Right lobe of liver (tissue), 6 donors: ENCODE results near the gene BPIFB6. TPM values are rescaled to one million over a fixed set of nuclear protein-coding genes. Genes with fewer than 3 reads are reported as not detected.

Experiments used
- ATAC-seq, 4 donors: fragments of 200-7000 bp; cut with Tn5 transposase; one replicate each; pipeline ENCODE4 v1.9.1; 2020; ENCODE audit warnings: mild to moderate bottlenecking in 4 of 4, moderate library complexity in 4 of 4
- DNase-seq, 3 donors: peaks; one replicate each; pipeline ENCODE4 v3.0.0-alpha.2; 2020
- H3K27ac ChIP-seq, 3 donors: fragments of 200-600 bp; one replicate each; pipeline ENCODE4 v1.8.0; 2022
- H3K27me3 ChIP-seq, 2 donors: fragments of 200-600 bp; one replicate each; pipeline ENCODE4 v1.8.0; 2022
- H3K36me3 ChIP-seq, 4 donors: fragments of 200-600 bp; sonication (generic) in 1 of 4; one replicate each; pipeline versions ENCODE4 v1.5.1 to v1.8.0; 2017 to 2022; ENCODE audit warnings: control low read depth in 1 of 4
- H3K4me1 ChIP-seq, 4 donors: fragments of 200-600 bp; sonication (generic) in 1 of 4; one replicate each; pipeline versions ENCODE4 v1.5.1 to v1.8.0; 2017 to 2022; ENCODE audit warnings: control low read depth in 1 of 4
- H3K4me3 ChIP-seq, 3 donors: fragments of 200-600 bp; one replicate each; pipeline ENCODE4 v1.8.0; 2022
- H3K9me3 ChIP-seq, 4 donors: fragments of 200-600 bp; sonication (generic) in 1 of 4; one replicate each; pipeline versions ENCODE4 v1.5.1 to v1.8.0; 2017 to 2022; ENCODE audit warnings: control low read depth in 1 of 4
- POLR2A ChIP-seq: fragments of 450-650 bp; IDR thresholded peaks from one replicate; pipeline ENCODE4 v1.6.1; 2017; ENCODE audit warnings: antibody characterized with exemption, mild to moderate bottlenecking
- WGBS: methylation state at CpG from one replicate; pipeline ENCODE4 v1.1.6; 2018; ENCODE audit warnings: low coverage, low lambda C conversion rate; ENCODE audit not compliant: insufficient coverage; ENCODE audit errors: missing lambda C conversion rate; 5-methylcytosine and 5-hydroxymethylcytosine counted together
- intact Hi-C, 2 donors: fragments of 100-400 bp; cut with DNase I; formaldehyde crosslinking; loops; one replicate each; pipeline versions ENCODE4 v1.11.2 to v1.14.1; 2022
- total RNA-seq, 6 experiments: library from RNA; depleted of rRNA in 2 of 6; stranded (reverse); fragments of >200 nt in 2 of 6; fragmentation: NEBNext Ultra II Directional in 3 of 6; extraction: Animal tissue kit (Norgen Biotek cat#: 25700) in 3 of 6; gene quantifications; one replicate each; pipeline versions ENCODE4 v1.1.0 to v1.2.4, GENCODE V29; 2016 to 2023
- TF ChIP-seq, protein P1 (sequence below), 4 donors: fragments of 200-600 bp in 3 of 4; fragments of 450-650 bp in 1 of 4; IDR thresholded peaks; one replicate each; pipeline versions ENCODE4 v1.5.1 to v1.8.0; 2016 to 2022; ENCODE audit warnings: antibody characterized with exemption in 4 of 4, mild to moderate bottlenecking in 2 of 4
- donor health status: DM: no; HTN: yes; CAD: no.
- donor health status: DM: no; HTN: no; CAD: no.
- donor health status: DM: no; HTN: no; CAD: no.
- donor health status: DM: no; HTN: yes; CAD: no.
- donor health status: DM: no; HTN: yes; CAD: no.

Gene BPIFB6
- total RNA-seq, 6 experiments from 2014 or later = not detected

DNA sequence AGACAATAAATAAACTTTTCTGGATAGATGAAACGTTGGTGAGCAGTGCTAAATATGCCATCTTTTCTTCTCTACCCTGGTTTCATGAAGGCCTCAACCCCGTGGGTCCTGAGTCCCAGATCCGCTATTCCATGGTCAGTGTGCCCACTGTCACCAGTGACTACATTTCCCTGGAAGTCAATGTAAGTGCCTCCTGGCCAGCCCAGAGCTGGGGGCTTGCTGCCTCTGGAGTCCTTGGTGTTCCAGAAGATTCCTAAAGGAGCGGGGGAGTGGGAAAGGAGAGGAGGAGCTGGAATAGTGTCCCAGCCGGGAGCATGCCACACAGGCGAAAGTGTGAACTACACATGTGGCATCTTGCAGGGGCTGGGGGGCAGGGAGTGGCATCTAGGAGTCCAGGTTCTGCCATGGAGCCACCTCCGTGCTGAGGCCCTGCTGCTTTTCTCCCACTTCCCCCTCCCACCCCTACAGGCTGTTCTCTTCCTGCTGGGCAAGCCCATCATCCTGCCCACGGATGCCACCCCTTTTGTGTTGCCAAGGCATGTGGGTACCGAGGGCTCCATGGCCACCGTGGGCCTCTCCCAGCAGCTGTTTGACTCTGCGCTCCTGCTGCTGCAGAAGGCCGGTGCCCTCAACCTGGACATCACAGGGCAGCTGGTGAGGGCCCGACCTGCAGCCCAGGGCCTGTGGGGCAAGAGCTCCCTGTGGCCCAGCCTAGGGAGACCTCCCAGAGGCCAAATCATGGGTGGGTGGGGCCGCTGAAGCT lies 13.1 kb upstream of the BPIFB6 start:
- DNase-seq (no peak), ATAC-seq (no peak)
- Histone ChIP-seq H3K27ac (no peak overlapping the region), H3K4me3 (no peak overlapping the region), H3K27me3 (no peaks in the 10 kb centered on the region), H3K9me3 (no peaks in the 10 kb centered on the region), H3K36me3 (no peaks in the 10 kb centered on the region), H3K4me1 (no peaks in the 10 kb centered on the region)
- intact Hi-C loops = no loop called here
- TF ChIP-seq, protein P1, sequence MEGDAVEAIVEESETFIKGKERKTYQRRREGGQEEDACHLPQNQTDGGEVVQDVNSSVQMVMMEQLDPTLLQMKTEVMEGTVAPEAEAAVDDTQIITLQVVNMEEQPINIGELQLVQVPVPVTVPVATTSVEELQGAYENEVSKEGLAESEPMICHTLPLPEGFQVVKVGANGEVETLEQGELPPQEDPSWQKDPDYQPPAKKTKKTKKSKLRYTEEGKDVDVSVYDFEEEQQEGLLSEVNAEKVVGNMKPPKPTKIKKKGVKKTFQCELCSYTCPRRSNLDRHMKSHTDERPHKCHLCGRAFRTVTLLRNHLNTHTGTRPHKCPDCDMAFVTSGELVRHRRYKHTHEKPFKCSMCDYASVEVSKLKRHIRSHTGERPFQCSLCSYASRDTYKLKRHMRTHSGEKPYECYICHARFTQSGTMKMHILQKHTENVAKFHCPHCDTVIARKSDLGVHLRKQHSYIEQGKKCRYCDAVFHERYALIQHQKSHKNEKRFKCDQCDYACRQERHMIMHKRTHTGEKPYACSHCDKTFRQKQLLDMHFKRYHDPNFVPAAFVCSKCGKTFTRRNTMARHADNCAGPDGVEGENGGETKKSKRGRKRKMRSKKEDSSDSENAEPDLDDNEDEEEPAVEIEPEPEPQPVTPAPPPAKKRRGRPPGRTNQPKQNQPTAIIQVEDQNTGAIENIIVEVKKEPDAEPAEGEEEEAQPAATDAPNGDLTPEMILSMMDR (IDR thresholded peaks at IDR 0.05) = no peak
- TF ChIP-seq POLR2A = no peak
- 67% methylated on average over 8 of the region's 14 CpGs for WGBS

DNA sequence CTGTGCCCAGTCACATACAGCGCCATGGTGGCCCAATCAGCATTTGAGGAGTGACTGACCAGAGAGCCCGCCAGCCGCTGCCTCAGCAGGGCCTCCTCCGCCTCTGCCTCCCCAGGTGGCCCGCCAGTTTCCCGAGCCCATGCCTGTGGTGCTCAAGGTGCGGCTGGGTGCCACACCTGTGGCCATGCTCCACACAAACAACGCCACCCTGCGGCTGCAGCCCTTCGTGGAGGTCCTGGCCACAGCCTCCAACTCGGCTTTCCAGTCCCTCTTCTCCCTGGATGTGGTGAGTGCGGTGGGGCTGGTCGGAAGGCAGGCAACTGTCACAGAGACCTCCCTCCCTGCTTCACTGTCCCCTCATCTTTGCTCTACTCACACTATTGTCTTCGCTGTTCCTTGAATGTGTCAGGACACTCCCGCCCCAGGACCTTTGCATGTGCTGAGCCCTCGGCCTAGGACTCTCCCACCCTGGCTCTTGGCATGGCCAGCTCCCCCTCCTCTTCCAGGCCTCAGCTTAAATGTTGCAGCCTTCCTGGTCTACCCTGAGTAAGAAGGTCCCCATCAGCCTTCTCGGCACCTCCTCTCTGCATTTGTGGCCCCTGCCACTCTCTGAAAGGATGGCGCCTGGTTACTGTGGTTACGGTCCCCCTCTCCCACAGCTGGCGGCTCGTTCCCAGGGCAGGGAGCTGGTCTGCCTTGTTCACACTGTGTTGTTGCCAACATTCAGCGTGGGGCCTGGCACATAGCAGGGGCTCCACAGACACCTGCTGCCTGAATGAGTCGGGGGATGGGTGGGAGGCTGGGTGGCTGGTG lies 11.8 kb upstream of the BPIFB6 start:
- no peaks in the 10 kb centered on the region for H3K27me3 ChIP-seq
- ATAC-seq = no peak
- no peak overlapping the region for H3K4me3 ChIP-seq
- intact Hi-C loops = no loop called here
- H3K36me3 ChIP-seq = no peaks in the 10 kb centered on the region
- 99% methylated on average over 8 of the region's 23 CpGs for WGBS
- no peaks in the 10 kb centered on the region for H3K9me3 ChIP-seq
- H3K27ac ChIP-seq = no peak overlapping the region
- TF ChIP-seq POLR2A = no peak
- TF ChIP-seq, protein P1 (IDR thresholded peaks at IDR 0.05) = no peak
- H3K4me1 ChIP-seq = no peaks in the 10 kb centered on the region
- no peak for DNase-seq

DNA sequence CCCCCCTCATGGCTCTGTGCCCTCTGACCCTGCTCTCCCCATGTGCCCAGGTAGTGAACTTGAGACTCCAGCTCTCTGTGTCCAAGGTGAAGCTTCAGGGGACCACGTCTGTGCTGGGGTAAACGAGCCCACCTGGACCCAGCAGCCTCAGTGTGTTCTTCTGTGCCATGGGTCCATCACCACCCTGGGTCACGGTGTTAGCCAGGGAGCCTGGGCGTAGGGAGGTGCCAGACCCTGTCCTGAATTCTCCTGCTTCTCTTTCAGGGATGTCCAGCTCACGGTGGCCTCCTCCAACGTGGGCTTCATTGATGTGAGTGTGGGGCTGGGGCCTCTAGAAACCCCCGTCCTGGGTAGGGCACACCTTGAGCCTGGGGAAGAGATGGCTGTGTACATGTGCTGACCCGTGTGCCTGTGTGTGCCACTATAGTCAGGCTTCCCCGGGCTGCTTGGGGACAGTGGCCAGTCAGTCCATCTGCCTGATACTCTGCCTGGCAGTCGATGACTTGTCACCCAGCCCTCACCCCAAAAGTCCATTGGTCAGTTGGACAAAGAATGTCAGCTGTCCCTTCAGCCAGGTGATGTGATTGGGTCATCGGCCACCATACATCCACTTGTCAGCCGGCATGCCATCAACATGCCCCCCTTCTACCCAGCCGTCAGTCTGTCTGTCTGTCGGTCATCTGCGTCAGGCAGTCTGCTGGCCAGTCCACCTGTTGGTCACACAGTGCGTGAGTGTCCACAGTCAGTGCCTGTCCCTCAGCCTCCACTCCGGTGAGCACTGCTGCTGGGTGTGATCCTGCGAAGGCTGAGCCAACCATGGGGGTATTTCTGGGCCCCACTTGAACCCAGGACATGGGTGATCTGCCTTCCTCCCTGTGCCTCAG lies 10.9 kb upstream of the BPIFB6 start:
- 81% methylated on average over 11 of the region's 18 CpGs for WGBS
- ATAC-seq (no peak), DNase-seq (no peak)
- no peak overlapping the region for H3K27ac ChIP-seq
- H3K27me3 ChIP-seq = no peaks in the 10 kb centered on the region
- TF ChIP-seq POLR2A = no peak
- TF ChIP-seq, protein P1 (IDR thresholded peaks at IDR 0.05) = no peak
- intact Hi-C loops = no loop called here
- H3K9me3 ChIP-seq = no peaks in the 10 kb centered on the region
- no peak overlapping the region for H3K4me3 ChIP-seq
- H3K4me1 ChIP-seq = no peaks in the 10 kb centered on the region
- no peaks in the 10 kb centered on the region for H3K36me3 ChIP-seq

DNA sequence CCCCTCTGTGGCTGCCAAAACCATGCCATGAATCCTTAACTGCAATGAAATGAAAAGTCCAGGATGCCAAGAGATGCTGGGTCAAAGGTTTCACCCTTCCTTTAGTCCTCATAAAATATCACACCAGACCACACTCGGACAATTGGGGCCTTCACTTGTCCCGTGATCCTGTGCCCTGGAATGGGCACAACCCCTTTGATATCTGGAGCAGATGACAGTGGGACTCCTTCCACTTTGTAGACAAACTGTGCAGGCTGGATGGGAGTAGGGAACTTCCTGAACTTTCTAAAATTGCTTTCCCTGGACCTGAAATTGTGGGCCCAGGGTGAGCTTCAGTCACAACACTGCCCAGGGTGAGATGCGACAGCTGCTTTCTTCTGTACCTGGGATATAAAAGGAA lies 9.6 kb upstream of the BPIFB6 start:
- H3K36me3 ChIP-seq = no peaks in the 10 kb centered on the region
- 83% methylated on average over 1 of the region's 3 CpGs for WGBS

More for the DNA sequence above, 9.6 kb upstream of the BPIFB6 start:
- intact Hi-C loops = no loop called here
- TF ChIP-seq, protein P1 (IDR thresholded peaks at IDR 0.05) = no peak
- Histone ChIP-seq H3K9me3 (no peaks in the 10 kb centered on the region), H3K27me3 (no peaks in the 10 kb centered on the region), H3K4me3 (no peak overlapping the region), H3K4me1 (no peaks in the 10 kb centered on the region), H3K27ac (no peak overlapping the region)
- DNase-seq = no peak
- no peak for ATAC-seq
